ENCODE results near the gene RPP40.

GRCh38 chr6:5036269-5036668 is 32.4 kb upstream of the RPP40 start:
- TF ChIP-seq EZH2 (IDR thresholded peaks at IDR 0.05; ENCODE audit: insufficient read depth, poor library complexity, severe bottlenecking), result no peak
- no peak for TF ChIP-seq EZH2phosphoT487 (IDR thresholded peaks at IDR 0.05; ENCODE audit: insufficient read depth, low read depth)
